GM12878 (cell line): ENCODE results near the gene HIRA. TPM values are rescaled to one million over a fixed set of nuclear protein-coding genes. Genes with fewer than 3 reads are reported as not detected.

Source experiments
- ATAC-seq: fragments of 200-7000 bp; cut with Tn5 transposase; 3 replicates; pipeline ENCODE4 v1.9.1; 2020; ENCODE audit warnings: mild to moderate bottlenecking, moderate library complexity
- BruUV-seq: library from RNA; stranded (reverse); fragments of 400-500 nt; replicated peaks from 2 replicates; lab custom pipeline; 2021; lab: Mats Ljungman, UMichigan
- CTCF ChIA-PET: fragments of 300-600 bp; sonication (Branson Sonifier 250); formaldehyde crosslinking; extraction: SDS; loops from one replicate; lab custom pipeline; 2021; ENCODE audit warnings: inconsistent platforms; lab: Yijun Ruan, JAX
- POLR2A ChIA-PET: fragments of 350-600 bp; formaldehyde crosslinking; extraction: SDS; loops from one replicate; lab custom pipeline; 2021; ENCODE audit warnings: inconsistent platforms; lab: Charles Lee
- RAD21 ChIA-PET: fragments of 300-600 bp; sonication (Branson Sonifier 250); formaldehyde crosslinking; loops from one replicate; lab custom pipeline; 2023; ENCODE audit warnings: antibody characterized with exemption; ENCODE audit not compliant: unreplicated experiment; lab: Charles Lee
- SMC1A ChIA-PET: fragments of 300-600 bp; sonication (Branson Sonifier 250); formaldehyde crosslinking; loops from one replicate; lab custom pipeline; 2023; ENCODE audit not compliant: unreplicated experiment, uncharacterized antibody; lab: Charles Lee
- DNase-seq: peaks from one replicate; pipeline ENCODE4 v3.0.0-alpha.2; 2011; ENCODE audit warnings: low read depth, low spot score
- FAIRE-seq: peaks from 3 replicates; lab custom pipeline; 2011; peaks lifted over from hg19 to GRCh38; lab: Jason Lieb, UNC
- H2AFZ ChIP-seq: 2 replicates; pipeline ENCODE4 v1.6.0; 2011; ENCODE audit warnings: low read depth, low read length, control low read depth; ENCODE audit not compliant: control insufficient read depth
- H3K27ac ChIP-seq: 2 replicates; pipeline ENCODE4 v1.5.1; 2011; ENCODE audit warnings: control low read depth; ENCODE audit not compliant: control insufficient read depth, insufficient read depth
- H3K27me3 ChIP-seq, 2 experiments: replicated peaks in 1 of 2; 2 replicates each; pipeline versions ENCODE4 v1.6.0 to v1.6.1; 2011; ENCODE audit warnings: low read length in 1 of 2; ENCODE audit not compliant: control insufficient read depth in 2 of 2, insufficient read depth in 2 of 2
- H3K36me3 ChIP-seq, 2 experiments: 2 replicates each; pipeline ENCODE4 v1.5.1; 2011; ENCODE audit warnings: low read length in 1 of 2; ENCODE audit not compliant: control insufficient read depth in 2 of 2, insufficient read depth in 2 of 2
- H3K4me1 ChIP-seq: 2 replicates; pipeline ENCODE4 v1.6.1; 2011; ENCODE audit warnings: mild to moderate bottlenecking, low read length, moderate library complexity, mixed read lengths; ENCODE audit not compliant: control insufficient read depth, insufficient read depth
- H3K4me2 ChIP-seq: 2 replicates; pipeline ENCODE4 v1.6.0; 2011; ENCODE audit warnings: control low read depth; ENCODE audit not compliant: control insufficient read depth, insufficient read depth
- H3K4me3 ChIP-seq: fragments of 200-600 bp; sonication (generic); 2 replicates; pipeline ENCODE4 v1.5.1; 2016
- H3K79me2 ChIP-seq: 2 replicates; pipeline ENCODE4 v1.6.0; 2011; ENCODE audit warnings: low read length; ENCODE audit not compliant: control insufficient read depth, insufficient read depth
- H3K9ac ChIP-seq: 2 replicates; pipeline ENCODE4 v1.8.0; 2011; ENCODE audit warnings: low read length, control low read depth, mixed read lengths; ENCODE audit not compliant: control insufficient read depth, insufficient read depth
- H3K9me3 ChIP-seq: replicated peaks from 3 replicates; pipeline ENCODE4 v1.5.1; 2011; ENCODE audit warnings: mild to moderate bottlenecking, low read length; ENCODE audit not compliant: control insufficient read depth, insufficient read depth
- H4K20me1 ChIP-seq: 2 replicates; pipeline ENCODE4 v1.6.0; 2011; ENCODE audit not compliant: control insufficient read depth, insufficient read depth
- BMI1 ChIP-seq: fragments of 450-650 bp; IDR thresholded peaks from 2 replicates; pipeline ENCODE4 v1.6.1; 2016; ENCODE audit warnings: mild to moderate bottlenecking, moderate library complexity, borderline replicate concordance
- HDAC6 ChIP-seq: fragments of 200-600 bp; sonication (generic); IDR thresholded peaks from one replicate; pipeline ENCODE4 v1.8.0; 2017; ENCODE audit warnings: antibody characterized with exemption; ENCODE audit not compliant: unreplicated experiment
- MAX ChIP-seq: IDR thresholded peaks from 2 replicates; pipeline ENCODE4 v1.6.1; 2012; ENCODE audit warnings: low read depth, low read length, improper control_type of control experiment
- NFXL1 ChIP-seq: fragments of 450-650 bp; IDR thresholded peaks from 2 replicates; pipeline ENCODE4 v1.6.1; 2017; ENCODE audit warnings: antibody characterized with exemption, mild to moderate bottlenecking, borderline replicate concordance
- NFYB ChIP-seq: IDR thresholded peaks from 2 replicates; pipeline ENCODE4 v1.6.1; 2011; ENCODE audit warnings: low read depth, mild to moderate bottlenecking, low read length, improper control_type of control experiment, moderate library complexity; ENCODE audit not compliant: insufficient read depth
- RAD21 ChIP-seq: IDR thresholded peaks from 2 replicates; pipeline ENCODE4 v1.6.1; 2011; ENCODE audit warnings: mild to moderate bottlenecking, low read depth, low read length, moderate library complexity; ENCODE audit not compliant: insufficient read depth
- RELA ChIP-seq: fragments of 450-650 bp; IDR thresholded peaks from 2 replicates; pipeline ENCODE4 v1.8.0; 2014; ENCODE audit warnings: borderline replicate concordance; ENCODE audit not compliant: partially characterized antibody
- WGBS: methylation state at CpG from one replicate; pipeline ENCODE4 v1.1.6; 2016; ENCODE audit warnings: low lambda C conversion rate; ENCODE audit not compliant: insufficient replicate concordance, insufficient coverage; ENCODE audit errors: missing lambda C conversion rate; 5-methylcytosine and 5-hydroxymethylcytosine counted together
- in situ Hi-C: fragments of 300-500 bp; cut with MboI; formaldehyde crosslinking; loops from 9 replicates; pipeline ENCODE4 v1.14.3; 2018; ENCODE audit warnings: mixed read lengths
- intact Hi-C: fragments of 100-400 bp; cut with micrococcal nuclease; formaldehyde crosslinking; loops from one replicate; pipeline ENCODE4 v1.14.2; 2022; ENCODE audit not compliant: unreplicated experiment
- polyA plus RNA-seq, 11 experiments: library from polyadenylated mRNA; depleted of rRNA in 4 of 11; unstranded in 6 of 11; stranded (reverse) in 5 of 11; fragments of >200 nt; fragmentation: Nextera tagmentation in 4 of 11; fragmentation: Illumina TruSeq in 1 of 11; extraction: Ambion mirVana in 4 of 11; extraction: Trizol in 1 of 11; gene quantifications; 1 replicate in 1 of 11; 2 replicates in 10 of 11; pipeline versions ENCODE4 v1.2.1 to v1.2.3, GENCODE V29; 2011 to 2016; ENCODE audit warnings: inconsistent platforms in 2 of 11, missing spikeins in 2 of 11, low read depth in 1 of 11
- total RNA-seq, 4 experiments: library from RNA; depleted of rRNA in 3 of 4; stranded (reverse); fragments of >200 nt in 3 of 4; fragmentation: Illumina TruSeq in 1 of 4; extraction: Trizol in 1 of 4; gene quantifications; 2 replicates each; pipeline versions ENCODE4 v1.2.1 to v1.2.3, GENCODE V29; 2013 to 2021
- TF ChIP-seq, protein P1 (sequence below): IDR thresholded peaks from 2 replicates; pipeline ENCODE4 v1.6.1; 2011; ENCODE audit warnings: borderline replicate concordance, low read depth, mild to moderate bottlenecking, moderate library complexity, mixed read lengths, low read length; ENCODE audit not compliant: insufficient read depth; ENCODE audit errors: extremely low read length
- TF ChIP-seq, protein P2 (sequence below): IDR thresholded peaks from 2 replicates; pipeline ENCODE4 v1.6.1; 2011; ENCODE audit warnings: low read depth, low read length, improper control_type of control experiment, borderline replicate concordance

HIRA gene
- total and polyA plus RNA-seq, 10 of the 15 experiments (the other 5 are each of a cell fraction or from before 2014, with no cell fraction given): 0.34 to 32.7 (median 14.5) TPM

- no peaks in the 10 kb centered on the region for H3K27me3 ChIP-seq
- H3K36me3 ChIP-seq: peaks cover 0 to 11% of the 10 kb centered on the region in 2 experiments; a peak in 1 of 4 replicates
- ChIA-PET POLR2A (no interaction called here), RAD21 (no interaction called here), CTCF (no interaction called here), SMC1A (interaction anchor here (0.7 kb wide), 1 partner anchor 268 kb away, joined by 3 read pairs; no protein-coding TSS in a partner anchor)
- DNase-seq: no peak
- H3K27ac ChIP-seq: no peak overlapping the region
- no peak overlapping the region for H3K9ac ChIP-seq
- no peak overlapping the region for H3K4me2 ChIP-seq
- H3K4me3 ChIP-seq: no peak overlapping the region
- peak; percentile 47 for TF ChIP-seq NFYB
- TF ChIP-seq HDAC6: no peak
- TF ChIP-seq, protein P1, sequence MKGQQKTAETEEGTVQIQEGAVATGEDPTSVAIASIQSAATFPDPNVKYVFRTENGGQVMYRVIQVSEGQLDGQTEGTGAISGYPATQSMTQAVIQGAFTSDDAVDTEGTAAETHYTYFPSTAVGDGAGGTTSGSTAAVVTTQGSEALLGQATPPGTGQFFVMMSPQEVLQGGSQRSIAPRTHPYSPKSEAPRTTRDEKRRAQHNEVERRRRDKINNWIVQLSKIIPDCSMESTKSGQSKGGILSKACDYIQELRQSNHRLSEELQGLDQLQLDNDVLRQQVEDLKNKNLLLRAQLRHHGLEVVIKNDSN: peak; percentile 7
- in situ Hi-C loops (no loop called here), intact Hi-C loops (loop anchor here (10.0 kb wide), 1 partner anchor 129 kb away; the partner anchor contains the start of gene CLTCL1)
- WGBS: 83% methylated on average over 3 of the region's 3 CpGs
- no peak overlapping the region for H2AFZ ChIP-seq
- no peak for FAIRE-seq
- peaks cover 10% of the 10 kb centered on the region for H3K4me1 ChIP-seq
- BruUV-seq: no TSS peak
- no peaks in the 10 kb centered on the region for H3K9me3 ChIP-seq
- ATAC-seq: no peak
- H3K79me2 ChIP-seq: peaks cover 80% of the 10 kb centered on the region
- no peaks in the 10 kb centered on the region; the same call in 1 of the 2 replicates for H4K20me1 ChIP-seq
These were observed 7.4 kb downstream of the HIRA start for GRCh38 chr22:19424186-19424500.

DNA sequence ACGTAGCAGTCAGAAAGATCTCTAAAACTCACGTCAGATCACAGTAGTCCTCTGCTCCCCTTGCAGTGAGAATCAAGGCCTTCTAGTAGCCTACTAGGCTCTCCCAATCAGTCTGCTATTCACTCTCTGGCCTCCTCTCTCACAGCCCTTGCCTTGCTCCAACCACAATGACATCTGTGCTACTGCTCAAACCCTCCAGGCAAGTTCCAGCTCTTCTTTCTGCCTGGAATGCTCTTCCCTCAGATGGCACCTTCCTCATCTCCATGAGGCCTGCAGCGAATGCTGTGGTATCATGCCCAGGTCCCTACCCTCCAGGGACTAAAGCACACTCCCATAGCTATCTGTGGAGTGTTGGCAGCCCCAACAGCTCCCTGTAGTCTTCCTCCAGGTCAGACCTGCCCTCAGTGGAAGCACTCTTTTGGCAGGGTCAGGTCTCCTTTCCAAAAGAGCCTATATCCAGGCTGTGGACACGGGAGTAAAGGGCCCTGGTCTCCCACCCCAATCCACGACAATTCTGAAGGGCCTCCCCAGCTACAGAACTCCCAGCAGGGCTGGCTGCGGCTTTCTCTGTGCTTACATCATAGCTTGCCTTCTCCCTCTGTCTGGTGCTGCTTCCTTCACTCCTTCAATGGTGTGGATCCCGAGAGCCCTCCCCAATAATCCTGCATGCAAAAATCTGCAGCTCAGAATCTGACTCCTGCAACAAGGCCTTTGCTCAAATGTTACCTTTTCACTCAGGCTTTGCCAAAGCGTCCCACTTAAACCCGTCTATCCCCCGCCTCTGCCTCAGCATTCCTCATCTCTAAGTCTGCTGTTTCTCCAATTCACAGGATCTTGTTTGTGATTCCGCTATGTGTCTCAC is 8.9 kb downstream of the HIRA start:
- FAIRE-seq: no peak
- no peak for ATAC-seq
- H4K20me1 ChIP-seq: no peaks in the 10 kb centered on the region
- SMC1A ChIA-PET: no interaction called here
- 86% methylated on average over 11 of the region's 11 CpGs for WGBS
- RAD21 ChIA-PET: no interaction called here
- H3K9ac ChIP-seq: no peak overlapping the region
- POLR2A ChIA-PET: interaction anchor here (0.6 kb wide), 1 partner anchor 194 kb away, joined by 7 read pairs; no protein-coding TSS in a partner anchor
- peaks cover 11% of the 10 kb centered on the region for H3K4me1 ChIP-seq
- intact Hi-C loops (loop anchor here (10.0 kb wide), 1 partner anchor 128 kb away; the partner anchor contains the start of gene CLTCL1), in situ Hi-C loops (no loop called here)
- no TSS peak for BruUV-seq
- DNase-seq: no peak
- no peak overlapping the region for H3K4me2 ChIP-seq
- no peak overlapping the region for H2AFZ ChIP-seq
- no peak overlapping the region for H3K27ac ChIP-seq
- no peaks in the 10 kb centered on the region for H3K9me3 ChIP-seq
- no peaks in the 10 kb centered on the region for H3K27me3 ChIP-seq
- peaks cover 0 to 11% of the 10 kb centered on the region in 2 experiments; a peak in 1 of 4 replicates for H3K36me3 ChIP-seq
- peaks cover 77% of the 10 kb centered on the region for H3K79me2 ChIP-seq
- H3K4me3 ChIP-seq: no peak overlapping the region
- CTCF ChIA-PET: interaction anchor here (1.0 to 1.1 kb wide), 2 partner anchors 29 to 279 kb away, joined by 3 to 4 read pairs; no protein-coding TSS in a partner anchor
- TF ChIP-seq BMI1 (no peak), MAX (no peak), NFXL1 (no peak), RELA (no peak), RAD21 (no peak)
- TF ChIP-seq, protein P2, sequence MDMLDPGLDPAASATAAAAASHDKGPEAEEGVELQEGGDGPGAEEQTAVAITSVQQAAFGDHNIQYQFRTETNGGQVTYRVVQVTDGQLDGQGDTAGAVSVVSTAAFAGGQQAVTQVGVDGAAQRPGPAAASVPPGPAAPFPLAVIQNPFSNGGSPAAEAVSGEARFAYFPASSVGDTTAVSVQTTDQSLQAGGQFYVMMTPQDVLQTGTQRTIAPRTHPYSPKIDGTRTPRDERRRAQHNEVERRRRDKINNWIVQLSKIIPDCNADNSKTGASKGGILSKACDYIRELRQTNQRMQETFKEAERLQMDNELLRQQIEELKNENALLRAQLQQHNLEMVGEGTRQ: no peak
